ENCODE results near the gene AHDC1.
"Not testable (repeated sequence)": the region's sequence is repeated elsewhere in the genome, so short reads cannot be mapped to it uniquely, and the experiment has no call there.

The AHDC1 gene

GRCh38 chr1:27562534-27563340 lies 41.2 kb downstream of the AHDC1 start:
- no peak for DNase-seq

DNA sequence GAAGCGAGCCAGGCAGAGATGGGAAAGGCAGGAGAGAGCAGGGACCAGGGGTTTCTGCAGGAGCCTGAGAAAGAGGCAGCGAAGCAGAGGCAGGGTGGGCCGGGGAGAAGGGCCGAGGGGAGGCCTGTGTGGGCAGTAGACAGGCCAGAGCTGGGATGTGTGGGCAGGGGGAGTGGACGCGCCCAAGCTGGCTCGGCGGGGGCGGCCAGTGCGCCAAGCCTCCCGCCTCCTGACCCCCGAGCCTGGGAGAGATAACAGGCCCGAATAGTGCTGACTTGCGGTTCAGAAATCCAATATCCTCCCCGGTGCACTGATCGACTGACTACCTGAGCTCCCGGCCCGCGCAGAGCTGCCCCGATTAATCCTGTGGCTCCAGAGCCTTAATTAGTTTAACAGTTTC lies 41.9 kb downstream of the AHDC1 start:
- DNase-seq = no peak

DNA sequence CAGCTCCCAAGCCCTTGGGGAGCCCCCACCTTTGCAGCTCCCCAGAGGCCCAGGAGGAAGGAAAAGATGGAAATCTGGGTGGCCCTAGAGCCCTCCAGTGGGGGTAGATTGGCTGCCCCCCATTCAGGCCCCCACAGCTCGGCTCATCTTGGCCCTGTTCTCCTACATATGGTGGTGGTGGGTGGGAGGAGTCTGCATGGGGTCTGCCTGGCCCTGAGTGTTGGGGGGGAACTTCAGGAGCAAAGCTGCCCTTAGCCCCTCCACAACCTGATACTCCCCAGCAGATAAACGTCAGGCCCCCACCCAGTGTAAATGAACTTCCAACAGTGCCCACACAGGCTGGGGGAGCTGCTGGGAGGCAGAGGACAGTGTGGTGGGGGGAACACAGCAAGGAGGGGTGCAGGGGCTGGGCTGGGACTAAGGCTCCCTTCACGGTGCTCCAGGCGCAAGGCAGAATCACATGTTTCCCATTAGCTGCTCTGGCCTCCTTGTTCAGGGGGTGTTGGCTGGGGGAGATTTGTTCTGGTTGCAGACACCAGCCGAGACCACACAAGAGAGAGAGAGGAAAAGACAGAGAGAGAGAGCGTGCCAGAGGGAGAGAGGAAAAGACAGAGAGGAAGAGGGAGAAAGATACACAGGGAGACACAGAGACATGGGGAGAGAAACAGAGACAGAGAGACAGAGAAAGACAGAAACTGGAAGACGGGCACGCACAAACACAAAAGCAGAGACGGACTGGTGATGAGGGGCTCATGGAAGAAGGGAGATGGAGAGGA lies 42.6 kb downstream of the AHDC1 start:
- no peak for DNase-seq

DNA sequence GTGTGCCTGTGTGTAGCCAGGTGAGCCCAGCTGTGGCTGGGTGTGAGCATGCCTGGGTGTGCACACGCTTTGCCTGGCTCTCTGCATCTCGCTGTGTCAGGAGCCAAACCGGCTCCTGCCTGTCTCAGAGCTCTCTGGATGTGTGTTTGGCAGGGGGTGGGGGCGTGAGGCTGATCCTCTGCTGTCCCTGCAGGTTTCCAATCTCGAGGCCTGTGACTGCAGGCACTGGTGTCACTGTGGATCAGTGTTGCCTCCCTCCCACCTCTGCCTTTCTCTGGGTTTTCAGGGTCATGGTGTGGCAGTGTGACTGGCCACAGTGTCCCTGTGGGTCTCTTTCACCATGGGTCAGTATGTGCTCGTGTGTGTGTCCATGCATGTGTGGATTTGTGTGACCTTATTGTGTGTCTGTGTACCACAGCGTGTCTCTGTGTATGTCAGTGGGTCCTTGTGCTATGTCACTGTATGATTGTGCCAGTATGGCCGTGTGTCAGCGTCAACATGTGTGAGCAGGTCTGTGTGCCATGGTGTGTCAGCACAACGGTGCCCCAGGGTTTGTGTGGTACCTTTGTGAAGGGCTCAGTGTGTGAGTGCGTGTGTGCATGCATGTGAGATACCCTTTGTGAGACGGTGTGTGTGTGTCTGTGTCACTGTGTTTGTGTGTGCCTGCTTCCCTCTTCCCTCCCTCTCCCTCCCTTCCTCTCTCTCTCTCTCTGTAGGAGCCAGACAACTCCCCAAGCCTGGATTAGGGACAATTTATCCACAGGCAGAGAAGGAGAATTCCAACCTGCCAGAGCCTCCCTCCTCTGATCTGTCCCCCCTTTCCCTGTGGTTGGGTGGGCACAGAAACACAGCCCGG lies 43.4 kb downstream of the AHDC1 start:
- no peak for DNase-seq

DNA sequence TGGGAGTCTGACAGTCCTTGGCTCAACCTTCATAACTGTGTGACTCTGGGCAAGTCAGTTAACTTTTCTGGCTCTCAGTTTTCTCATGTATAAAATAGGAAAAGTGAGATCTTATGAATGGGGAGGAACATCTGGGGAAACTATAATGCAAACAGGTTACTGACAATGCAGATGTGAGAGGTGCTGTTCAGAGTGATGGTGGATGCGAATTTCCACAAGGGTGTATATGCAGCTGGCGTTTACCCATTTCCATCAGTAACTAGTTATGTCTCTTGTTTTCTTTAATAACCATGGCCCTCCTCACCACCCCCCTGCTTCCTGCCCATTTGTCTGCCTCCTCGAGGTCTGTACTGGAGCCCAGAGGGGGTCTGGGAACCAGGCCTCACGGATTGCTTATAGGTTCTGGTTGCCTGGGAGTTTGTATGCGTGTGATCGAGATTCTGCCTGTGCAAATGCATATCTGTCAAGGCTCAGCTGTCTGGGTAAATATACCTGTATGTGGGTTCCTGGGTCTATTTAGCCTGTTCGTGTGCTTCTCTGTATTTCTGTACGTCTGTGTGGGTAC lies 44.4 kb downstream of the AHDC1 start:
- DNase-seq = no peak

DNA sequence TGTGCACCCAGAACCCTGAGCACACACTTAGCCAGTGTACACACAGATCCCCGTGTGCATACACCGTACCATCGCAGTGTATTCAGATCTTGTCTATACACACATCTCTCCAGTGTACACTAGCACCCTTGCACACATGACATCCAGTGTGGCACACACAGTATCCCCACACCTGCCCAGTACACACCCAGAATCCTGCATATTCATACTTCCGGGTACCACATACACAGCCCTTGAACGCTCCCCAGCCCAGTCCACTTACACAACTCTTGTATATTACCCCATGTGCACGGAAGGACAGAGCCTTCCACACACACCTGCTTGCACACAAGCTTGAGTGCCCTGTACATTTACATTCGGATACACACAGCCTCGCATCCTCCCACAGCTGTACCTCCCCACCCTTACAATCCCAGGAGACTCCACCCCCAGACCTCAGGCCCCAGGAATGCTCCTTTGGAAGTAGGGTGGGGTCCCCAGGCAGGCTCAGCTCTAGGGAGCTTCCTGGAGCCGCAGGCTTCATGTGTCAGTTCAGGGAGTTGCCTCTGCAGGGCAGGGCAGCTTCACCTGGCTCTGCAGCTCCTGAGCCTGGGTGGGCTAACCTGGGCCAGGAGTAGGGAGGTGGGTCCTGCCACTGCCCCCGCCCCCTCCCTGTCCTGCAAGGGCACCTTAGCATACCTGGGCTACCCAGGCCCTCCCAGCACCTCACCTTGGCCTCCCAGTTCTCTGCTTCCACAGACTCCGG lies 46.2 kb downstream of the AHDC1 start:
- no peak for DNase-seq

DNA sequence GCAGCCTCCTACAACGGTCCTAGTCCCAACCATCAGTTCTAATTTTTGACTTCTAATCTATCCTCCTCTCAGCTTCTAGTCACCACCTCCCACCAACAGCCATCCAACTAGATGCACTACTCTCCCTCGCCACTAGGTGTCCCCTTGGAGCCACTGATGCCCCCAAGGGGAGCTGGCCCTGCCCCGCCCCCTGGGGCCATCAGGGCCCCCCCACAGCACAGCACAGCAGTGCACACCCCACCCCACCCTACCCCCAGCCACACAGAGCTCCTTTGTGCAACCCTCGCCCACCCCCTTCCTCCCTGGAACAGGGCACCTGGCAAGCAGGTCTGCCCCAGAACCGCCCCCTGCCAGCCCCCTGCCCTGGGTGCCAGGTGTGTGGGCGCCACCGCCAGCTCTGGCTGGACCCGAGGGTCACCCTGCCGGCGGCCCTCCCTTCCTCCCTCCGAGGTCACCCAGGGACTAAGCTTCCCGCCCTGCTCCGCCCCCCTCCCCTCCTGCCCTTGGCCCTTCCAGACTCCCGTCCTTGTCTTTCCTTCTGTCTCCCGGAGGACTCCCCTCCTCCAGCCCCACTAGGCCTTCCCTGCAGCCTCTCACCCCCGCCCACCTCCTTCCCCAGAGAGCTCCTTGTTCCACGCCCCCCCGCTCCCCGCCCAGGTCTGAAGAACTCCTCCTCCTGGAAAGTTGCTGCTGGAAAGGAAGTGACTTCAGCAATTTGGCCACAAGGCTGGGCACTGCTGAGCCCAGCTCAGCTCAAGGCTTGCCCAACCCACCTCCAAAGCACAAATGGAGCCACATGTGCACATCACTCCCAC lies 47.0 kb downstream of the AHDC1 start:
- DNase-seq = peak; percentile 67

DNA sequence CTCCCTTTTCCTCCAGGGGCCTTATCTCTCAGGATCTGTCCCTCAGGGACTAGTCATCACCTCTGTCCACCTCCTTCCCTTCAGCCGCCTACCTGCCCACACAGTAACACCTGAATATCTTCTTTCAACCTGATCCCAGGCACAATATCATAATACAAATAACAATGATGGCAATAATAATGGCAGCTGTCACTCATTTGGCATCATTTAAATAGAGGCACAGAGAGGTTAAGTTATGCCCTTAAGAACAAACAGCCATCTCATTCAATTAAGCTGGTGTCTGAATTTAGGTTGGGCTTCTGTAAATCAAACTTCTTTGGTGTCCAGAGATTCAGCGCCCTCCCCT lies 47.5 kb downstream of the AHDC1 start:
- no peak for DNase-seq

DNA sequence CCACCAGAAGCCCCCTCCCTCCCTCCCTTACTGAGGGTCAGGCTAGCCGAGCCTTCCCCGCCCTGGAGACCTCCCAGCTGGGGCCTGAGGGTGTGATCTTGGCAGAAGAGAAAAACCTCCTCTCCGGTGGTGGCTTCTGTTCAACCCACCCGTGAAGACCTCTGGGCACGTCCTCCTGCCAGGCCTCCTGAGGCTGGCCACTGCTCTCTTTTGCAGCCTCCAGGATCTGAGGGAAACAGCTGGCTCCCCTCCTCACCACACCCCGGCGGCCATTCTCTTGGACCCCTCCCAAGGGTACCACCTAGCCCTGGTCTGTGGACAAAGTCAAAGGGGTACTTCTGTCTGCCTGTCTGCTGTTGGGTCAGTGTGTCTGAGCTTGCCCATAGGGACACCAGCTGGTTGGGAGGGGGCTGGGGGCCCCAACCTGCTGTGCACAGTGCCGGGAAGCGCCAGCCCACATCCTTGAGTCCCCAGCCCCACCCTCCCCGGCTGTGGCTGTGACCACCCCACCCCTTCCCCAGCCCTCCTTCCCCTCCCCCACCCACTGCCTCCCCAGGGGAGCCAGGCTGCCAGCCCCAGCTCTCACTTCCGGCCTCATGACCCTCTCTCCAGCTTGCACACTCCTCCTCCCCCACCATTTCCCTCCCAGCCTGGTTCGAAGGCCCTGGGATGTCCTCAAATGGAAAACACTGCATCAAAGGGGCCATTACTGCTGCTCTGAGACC lies 48.1 kb downstream of the AHDC1 start:
- no peak for DNase-seq

DNA sequence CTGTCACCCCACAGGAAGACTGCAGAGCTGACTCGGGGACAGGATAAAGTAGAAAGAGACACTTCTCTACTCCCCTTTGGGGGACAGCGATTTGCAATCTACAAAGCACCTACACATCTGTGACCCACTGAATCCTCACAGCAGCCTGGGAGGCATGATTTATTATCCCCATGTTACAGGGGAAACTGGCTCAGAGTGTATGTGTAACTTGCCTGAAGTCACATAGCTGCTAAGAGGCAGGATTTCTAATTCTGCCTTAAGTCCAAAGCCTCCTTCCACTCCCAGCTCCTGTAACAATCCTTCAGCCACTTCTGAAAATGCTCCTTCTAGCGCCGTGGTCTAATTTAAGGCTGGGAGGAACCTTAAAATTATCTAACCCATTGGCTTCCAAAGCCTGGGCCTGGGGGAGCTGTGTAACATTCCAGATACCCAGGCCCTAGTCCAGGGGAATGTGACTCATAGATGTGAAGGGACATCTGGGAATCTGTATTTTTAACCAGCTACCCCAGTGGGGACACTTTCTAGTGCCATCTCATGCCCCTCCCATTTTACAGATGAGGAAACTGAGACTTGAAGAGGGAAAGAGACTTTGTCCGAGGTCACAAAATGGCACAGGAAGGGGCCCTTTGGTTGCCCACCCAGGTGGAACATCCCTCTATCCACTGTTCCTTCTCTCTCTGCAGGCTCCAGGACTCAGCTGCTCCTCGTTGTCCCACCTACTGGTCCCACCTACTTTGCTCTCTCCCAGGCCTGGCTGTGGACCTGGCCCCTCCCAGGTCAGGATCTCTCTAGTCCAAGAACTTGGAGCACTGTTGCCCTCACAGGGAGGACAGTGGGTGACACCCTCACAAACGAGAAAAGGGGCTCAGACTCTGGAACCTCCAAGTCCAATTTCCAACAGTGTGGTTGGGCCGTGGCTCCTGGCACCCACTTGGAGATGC lies 48.9 kb downstream of the AHDC1 start:
- DNase-seq = no peak

DNA sequence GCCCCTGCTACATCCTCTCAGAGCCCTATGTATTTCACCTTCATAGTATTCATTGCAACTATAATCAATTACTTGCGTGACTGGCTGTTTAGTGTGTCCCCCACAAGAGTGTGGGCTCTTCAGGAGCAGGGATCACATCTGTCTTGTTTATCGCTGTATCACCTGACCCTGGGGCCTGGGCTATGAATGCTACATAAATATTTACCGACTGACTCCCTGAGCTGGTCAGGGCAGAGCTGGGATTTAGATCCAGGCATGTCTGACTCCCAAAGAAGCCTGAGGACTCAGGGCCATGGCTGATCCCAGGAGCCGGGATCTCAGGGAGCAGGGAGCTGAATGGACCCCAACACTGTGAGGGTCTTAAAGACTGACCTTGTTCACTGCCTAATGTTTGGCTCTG lies 49.7 kb downstream of the AHDC1 start:
- no peak for DNase-seq

- DNase-seq = not testable (repeated sequence)
Observed at GRCh38 chr1:27553823-27554222, 50.1 kb downstream of the AHDC1 start.

DNA sequence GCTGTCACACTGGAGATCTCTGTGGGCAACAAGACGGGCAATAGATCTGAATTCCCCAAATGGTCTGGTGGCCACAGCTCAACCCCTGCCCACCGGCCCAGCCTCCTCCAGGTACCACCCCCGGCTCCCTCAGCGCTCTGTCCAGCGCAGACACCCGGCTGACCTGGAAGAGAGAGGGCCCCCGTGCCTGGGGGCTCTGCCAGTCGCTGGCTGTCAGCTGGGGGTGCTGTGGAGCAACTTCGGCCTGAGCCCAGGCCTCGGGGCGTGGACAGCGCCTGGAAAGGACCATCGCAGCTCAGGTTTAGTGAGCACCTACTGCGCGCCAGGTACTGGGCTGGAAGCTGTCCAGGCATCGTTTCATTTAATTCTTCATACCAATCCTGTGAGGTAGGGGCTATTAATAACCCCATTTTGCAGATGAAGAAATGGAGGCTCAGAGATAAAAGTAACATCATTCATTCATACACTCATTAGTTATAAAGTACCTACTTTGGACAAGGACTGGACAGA lies 51.0 kb downstream of the AHDC1 start:
- no peak for DNase-seq

- DNase-seq = no peak
Observed at GRCh38 chr1:27551953-27552312, 52.0 kb downstream of the AHDC1 start.

DNA sequence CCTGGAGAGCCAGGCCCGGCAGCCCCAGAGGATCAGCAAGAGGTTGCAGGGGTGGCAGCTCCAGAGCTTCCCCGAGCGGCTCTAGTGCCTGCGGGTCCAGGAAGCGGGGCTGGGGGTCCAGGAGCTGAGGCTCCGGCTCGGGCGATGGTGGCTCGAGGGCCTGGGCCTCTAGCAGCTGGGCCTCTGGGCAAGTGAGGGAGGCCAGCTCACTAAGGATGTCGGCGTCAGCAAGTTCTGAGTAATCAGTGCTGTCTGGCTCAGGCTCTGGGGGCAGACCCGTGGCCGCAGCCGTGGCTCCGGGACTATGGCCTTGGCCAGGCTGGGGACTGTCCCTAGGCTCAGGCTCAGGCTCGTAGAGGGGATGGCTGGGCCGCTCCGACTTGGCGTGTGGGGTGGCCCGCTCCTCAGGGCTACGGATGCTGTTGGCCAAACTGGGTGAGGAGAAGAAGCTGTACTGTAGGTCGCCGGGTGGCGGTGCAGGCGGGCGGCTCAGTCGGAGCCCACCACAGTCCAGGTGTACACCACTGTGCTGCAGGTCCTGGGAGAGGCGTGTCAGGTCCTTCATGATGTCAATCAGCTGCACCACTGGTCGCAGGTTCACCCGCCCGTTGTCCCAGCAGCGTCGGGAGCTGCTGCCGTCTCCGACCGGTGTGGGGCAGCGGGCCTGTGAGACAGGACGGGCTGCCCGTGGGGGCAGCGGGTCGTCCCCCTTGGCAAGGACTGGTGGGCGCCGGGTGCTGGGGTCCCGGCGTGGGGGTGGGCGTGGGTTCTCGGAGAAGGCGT lies 52.6 kb downstream of the AHDC1 start:
- no peak for DNase-seq

DNA sequence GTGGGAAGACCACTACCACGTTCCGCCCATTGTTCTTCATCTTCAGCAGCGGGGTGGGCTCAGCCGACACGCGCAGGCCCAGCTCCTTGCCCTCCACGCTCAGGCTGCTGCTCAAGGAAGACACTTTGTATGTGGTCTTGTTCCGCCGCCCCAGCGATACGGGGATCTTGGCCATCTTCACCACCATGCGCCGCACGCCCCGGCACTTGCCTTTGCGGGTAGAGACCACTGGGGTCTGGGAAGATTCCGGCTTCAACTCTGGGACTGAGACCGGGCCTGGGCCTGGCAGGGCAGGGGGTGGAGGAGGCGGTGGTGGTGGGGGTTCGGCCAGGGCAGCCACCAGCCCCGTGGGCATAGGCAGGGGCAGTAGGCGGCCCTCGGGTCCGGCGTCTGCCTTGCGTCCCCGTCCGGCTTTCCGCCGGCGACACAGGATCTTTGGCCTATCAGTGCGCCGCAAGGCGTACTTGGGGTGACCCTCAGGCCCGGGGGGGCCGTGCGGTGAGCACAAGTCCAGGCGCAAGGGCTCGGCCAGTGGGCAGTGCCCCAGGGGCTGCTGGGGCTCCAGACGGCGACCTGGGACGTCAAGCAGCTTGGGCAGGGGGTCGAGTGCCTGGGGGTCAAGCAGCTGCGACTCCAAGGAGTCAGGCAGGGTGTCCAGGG lies 53.3 kb downstream of the AHDC1 start:
- DNase-seq = no peak

GRCh38 chr1:27549807-27550408 lies 54.0 kb downstream of the AHDC1 start:
- no peak for DNase-seq
